ENCODE measurements around the gene RNF144A.

The RNF144A gene

GRCh38 chr2:7019191-7019590 lies 102.0 kb downstream of the RNF144A start:
- TF ChIP-seq CTCF (IDR thresholded peaks at IDR 0.05; ENCODE audit: low read depth, low read length) (no peak), MYC (IDR thresholded peaks at IDR 0.05; ENCODE audit: low read depth, low read length) (no peak), POLR2A (IDR thresholded peaks at IDR 0.05; ENCODE audit: extremely low read depth, insufficient read length) (no peak), MAX (IDR thresholded peaks at IDR 0.05; ENCODE audit: low read depth, low read length) (no peak)

GRCh38 chr2:7020059-7020458 lies 102.8 kb downstream of the RNF144A start:
- no peak for DNase-seq (ENCODE audit: low read depth)
- H3K4me3 ChIP-seq (ENCODE audit: low read depth, low read length), result no peak overlapping the region
- TF ChIP-seq CTCF (IDR thresholded peaks at IDR 0.05; ENCODE audit: low read depth, low read length), result no peak
- no peak for TF ChIP-seq POLR2A (IDR thresholded peaks at IDR 0.05; ENCODE audit: extremely low read depth, insufficient read length)
- TF ChIP-seq MAX (IDR thresholded peaks at IDR 0.05; ENCODE audit: low read depth, low read length), result no peak
- TF ChIP-seq MYC (IDR thresholded peaks at IDR 0.05; ENCODE audit: low read depth, low read length), result no peak

More at GRCh38 chr2:7019191-7019590, 102.0 kb downstream of the RNF144A start:
- H3K4me3 ChIP-seq (ENCODE audit: low read depth, low read length), result no peak overlapping the region
- no peak for DNase-seq (ENCODE audit: low read depth)

GRCh38 chr2:7020468-7020867 lies 103.3 kb downstream of the RNF144A start:
- no peak overlapping the region for H3K4me3 ChIP-seq (ENCODE audit: low read depth, low read length)
- no peak for TF ChIP-seq POLR2A (IDR thresholded peaks at IDR 0.05; ENCODE audit: extremely low read depth, insufficient read length)
- no peak for TF ChIP-seq CTCF (IDR thresholded peaks at IDR 0.05; ENCODE audit: low read depth, low read length)
- no peak for TF ChIP-seq MYC (IDR thresholded peaks at IDR 0.05; ENCODE audit: low read depth, low read length)
- TF ChIP-seq MAX (IDR thresholded peaks at IDR 0.05; ENCODE audit: low read depth, low read length), result no peak
- DNase-seq (ENCODE audit: low read depth), result no peak

GRCh38 chr2:7020939-7021470 lies 103.8 kb downstream of the RNF144A start:
- TF ChIP-seq CTCF (IDR thresholded peaks at IDR 0.05; ENCODE audit: low read depth, low read length) (no peak), MYC (IDR thresholded peaks at IDR 0.05; ENCODE audit: low read depth, low read length) (no peak), MAX (IDR thresholded peaks at IDR 0.05; ENCODE audit: low read depth, low read length) (no peak), POLR2A (IDR thresholded peaks at IDR 0.05; ENCODE audit: extremely low read depth, insufficient read length) (no peak)
- H3K4me3 ChIP-seq (ENCODE audit: low read depth, low read length), result no peak overlapping the region

GRCh38 chr2:7022492-7023385 lies 105.5 kb downstream of the RNF144A start:
- TF ChIP-seq CTCF (IDR thresholded peaks at IDR 0.05; ENCODE audit: low read depth, low read length) (no peak), MYC (IDR thresholded peaks at IDR 0.05; ENCODE audit: low read depth, low read length) (no peak), MAX (IDR thresholded peaks at IDR 0.05; ENCODE audit: low read depth, low read length) (no peak), POLR2A (IDR thresholded peaks at IDR 0.05; ENCODE audit: extremely low read depth, insufficient read length) (no peak)
- no peak for DNase-seq (ENCODE audit: low read depth)
- no peak overlapping the region for H3K4me3 ChIP-seq (ENCODE audit: low read depth, low read length)

More at GRCh38 chr2:7020939-7021470, 103.8 kb downstream of the RNF144A start:
- no peak for DNase-seq (ENCODE audit: low read depth)

Measured in NB4 (cell line).